Measurements from ENCODE around the gene TEKT2.

Gene TEKT2

GRCh38 chr1:36107394-36107793 is 23.5 kb downstream of the TEKT2 start:
- no peak for DNase-seq

- no peak for DNase-seq
These were observed 24.4 kb downstream of the TEKT2 start for GRCh38 chr1:36108314-36108713.

- DNase-seq = peak in 1 of 2 donors; percentile 32
These were observed 25.3 kb downstream of the TEKT2 start for GRCh38 chr1:36109041-36109679.

GRCh38 chr1:36111151-36111550 is 27.3 kb downstream of the TEKT2 start:
- no peak for DNase-seq

- DNase-seq = no peak
These were observed 28.9 kb downstream of the TEKT2 start for GRCh38 chr1:36112823-36113222.

- no peak for DNase-seq
These were observed 30.5 kb downstream of the TEKT2 start for GRCh38 chr1:36114371-36114770.

- no peak for DNase-seq
These were observed 31.3 kb downstream of the TEKT2 start for GRCh38 chr1:36115200-36115669.

GRCh38 chr1:36115931-36116330 is 32.0 kb downstream of the TEKT2 start:
- no peak for DNase-seq

- DNase-seq = no peak
These were observed 33.0 kb downstream of the TEKT2 start for GRCh38 chr1:36116901-36117300.

- no peak for DNase-seq
These were observed 34.7 kb downstream of the TEKT2 start for GRCh38 chr1:36118447-36119204.

- DNase-seq = no peak
These were observed 35.6 kb downstream of the TEKT2 start for GRCh38 chr1:36119456-36119855.

- DNase-seq = no peak
These were observed 38.5 kb downstream of the TEKT2 start for GRCh38 chr1:36122062-36123030.

GRCh38 chr1:36123356-36123755 is 39.5 kb downstream of the TEKT2 start:
- DNase-seq = no peak

GRCh38 chr1:36124404-36125128 is 40.7 kb downstream of the TEKT2 start:
- DNase-seq = no peak

GRCh38 chr1:36125129-36125991 is 41.5 kb downstream of the TEKT2 start, which contains the start of gene COL8A2:
COL8A2 (minus strand) TSS chr1:36125222; CDS start chr1:36100242, 24,980 bp downstream.
- no peak for DNase-seq

- no peak for DNase-seq
These were observed 42.3 kb downstream of the TEKT2 start for GRCh38 chr1:36126005-36126716.

- no peak for DNase-seq
These were observed 43.1 kb downstream of the TEKT2 start for GRCh38 chr1:36126797-36127500.

- DNase-seq = no peak
These were observed 44.4 kb downstream of the TEKT2 start for GRCh38 chr1:36128126-36128904.

GRCh38 chr1:36128905-36129206 is 45.0 kb downstream of the TEKT2 start:
- no peak for DNase-seq

Data from stimulated activated CD4-positive, alpha-beta T cell treated with anti-CD3 and anti-CD28 coated beads, Interleukin-2, amount 100 ng/mL, for 48 hours (primary cell).